GM21367 (cell line): ENCODE data around the gene METAP1D.
"Not testable (repeated sequence)": the region's sequence is repeated elsewhere in the genome, so short reads cannot be mapped to it uniquely, and the experiment has no call there.

Source experiments
- ATAC-seq: cut with Tn5 transposase; IDR thresholded peaks from one replicate; pipeline ENCODE4 v1.9.1; 2021; ENCODE audit not compliant: unreplicated experiment

METAP1D gene

GRCh38 chr2:171996021-171996420, 3.7 kb upstream of the METAP1D start:
- no peak for ATAC-seq

- not testable (repeated sequence) for ATAC-seq
Measured at GRCh38 chr2:171997031-171997430, 2.7 kb upstream of the METAP1D start.

- no peak for ATAC-seq
Measured at GRCh38 chr2:171999161-171999560, 592 bp upstream of the METAP1D start.

- ATAC-seq: no peak
Measured at GRCh38 chr2:172000696-172001361, 1.1 kb downstream of the METAP1D start.

- no peak for ATAC-seq
Measured at GRCh38 chr2:172007372-172007771, 7.6 kb downstream of the METAP1D start.

GRCh38 chr2:172009823-172010222, 10.1 kb downstream of the METAP1D start:
- no peak for ATAC-seq

- ATAC-seq: no peak
Measured at GRCh38 chr2:172011812-172012575, 12.2 kb downstream of the METAP1D start.

GRCh38 chr2:172012677-172013391, 13.1 kb downstream of the METAP1D start:
- no peak for ATAC-seq

GRCh38 chr2:172013396-172013795, 13.6 kb downstream of the METAP1D start:
- peak; percentile 60 for ATAC-seq

- ATAC-seq: no peak
Measured at GRCh38 chr2:172021074-172021931, 21.6 kb downstream of the METAP1D start.

- no peak for ATAC-seq
Measured at GRCh38 chr2:172021955-172022354, 22.2 kb downstream of the METAP1D start.

GRCh38 chr2:172031536-172031935, 31.8 kb downstream of the METAP1D start:
- no peak for ATAC-seq

- ATAC-seq: no peak
Measured at GRCh38 chr2:172038121-172038520, 38.4 kb downstream of the METAP1D start.

GRCh38 chr2:172038604-172039003, 38.9 kb downstream of the METAP1D start:
- no peak for ATAC-seq

GRCh38 chr2:172039011-172039704, 39.4 kb downstream of the METAP1D start:
- no peak for ATAC-seq

- no peak for ATAC-seq
Measured at GRCh38 chr2:172040311-172040710, 40.6 kb downstream of the METAP1D start.

- ATAC-seq: no peak
Measured at GRCh38 chr2:172046080-172046678, 46.4 kb downstream of the METAP1D start.

GRCh38 chr2:172046866-172047565, 47.3 kb downstream of the METAP1D start:
- ATAC-seq: no peak
